RWPE2 (cell line): ENCODE results near the gene MTA1.

ENCODE experiments used
- ATAC-seq: fragments of 200-7000 bp; cut with Tn5 transposase; 3 replicates; pipeline ENCODE4 v1.9.1; 2021; ENCODE audit warnings: low read depth
- DNase-seq: peaks from one replicate; pipeline ENCODE4 v3.0.0-alpha.2; 2020; ENCODE audit warnings: low spot score
- H3K27ac ChIP-seq: fragments of 450-650 bp; 2 replicates; pipeline ENCODE4 v1.5.1; 2017; ENCODE audit warnings: mild to moderate bottlenecking; ENCODE audit not compliant: poor library complexity, severe bottlenecking
- H3K27me3 ChIP-seq: fragments of 250-450 bp; sonication (Bioruptor Pico); 2 replicates; pipeline ENCODE4 v1.5.1; 2021; ENCODE audit warnings: mild to moderate bottlenecking, moderate library complexity; ENCODE audit not compliant: insufficient read depth, poor library complexity, severe bottlenecking
- H3K36me3 ChIP-seq: fragments of 250-450 bp; sonication (Bioruptor Pico); 2 replicates; pipeline ENCODE4 v1.5.1; 2020; ENCODE audit warnings: low read depth, mild to moderate bottlenecking, moderate library complexity
- H3K4me1 ChIP-seq: fragments of 250-450 bp; sonication (Bioruptor Pico); 2 replicates; pipeline ENCODE4 v1.5.1; 2021; ENCODE audit warnings: mild to moderate bottlenecking, moderate library complexity; ENCODE audit not compliant: insufficient read depth, poor library complexity, severe bottlenecking
- H3K4me3 ChIP-seq: fragments of 250-450 bp; sonication (Bioruptor Pico); 2 replicates; pipeline ENCODE4 v1.5.1; 2021; ENCODE audit warnings: mild to moderate bottlenecking, moderate library complexity; ENCODE audit not compliant: severe bottlenecking
- H3K9me3 ChIP-seq: fragments of 250-450 bp; sonication (Bioruptor Pico); 2 replicates; pipeline ENCODE4 v1.5.1; 2021; ENCODE audit warnings: mild to moderate bottlenecking, moderate library complexity; ENCODE audit not compliant: severe bottlenecking
- TF ChIP-seq, protein P1 (sequence below): fragments of 450-650 bp; IDR thresholded peaks from one replicate; pipeline ENCODE4 v1.5.1; 2017; ENCODE audit warnings: mild to moderate bottlenecking, moderate library complexity; ENCODE audit not compliant: poor library complexity, severe bottlenecking

The MTA1 gene

DNA sequence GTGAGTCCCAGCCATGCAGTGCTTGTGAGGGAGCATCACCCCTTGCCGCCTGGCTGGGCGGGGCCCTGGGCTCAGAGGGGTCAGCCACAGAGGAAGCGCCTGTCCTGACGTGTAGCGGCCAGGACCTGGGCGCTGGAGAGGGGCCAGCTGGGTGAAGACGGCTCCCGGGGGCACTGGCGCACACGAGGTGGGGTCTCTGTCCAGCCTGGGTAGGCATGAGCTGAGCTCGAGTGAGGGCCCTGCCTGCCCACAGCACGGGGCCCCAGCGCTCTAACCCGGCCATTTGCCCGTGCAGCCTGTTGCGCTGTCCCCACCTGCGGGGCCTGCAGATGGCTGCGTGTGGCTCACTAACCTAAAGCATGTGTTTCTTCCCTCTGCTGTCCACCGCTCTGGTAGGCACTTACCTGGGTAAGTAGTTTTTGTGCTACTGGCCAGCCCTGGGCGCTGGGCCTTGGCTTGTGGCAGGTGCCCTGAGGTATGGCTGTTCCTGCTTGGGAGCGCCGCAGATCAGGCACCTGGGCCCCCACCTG lies 48.4 kb downstream of the MTA1 start:
- ATAC-seq (no peak), DNase-seq (no peak)
- H3K36me3 ChIP-seq, result peaks cover 59% of the 10 kb centered on the region
- TF ChIP-seq, protein P1, sequence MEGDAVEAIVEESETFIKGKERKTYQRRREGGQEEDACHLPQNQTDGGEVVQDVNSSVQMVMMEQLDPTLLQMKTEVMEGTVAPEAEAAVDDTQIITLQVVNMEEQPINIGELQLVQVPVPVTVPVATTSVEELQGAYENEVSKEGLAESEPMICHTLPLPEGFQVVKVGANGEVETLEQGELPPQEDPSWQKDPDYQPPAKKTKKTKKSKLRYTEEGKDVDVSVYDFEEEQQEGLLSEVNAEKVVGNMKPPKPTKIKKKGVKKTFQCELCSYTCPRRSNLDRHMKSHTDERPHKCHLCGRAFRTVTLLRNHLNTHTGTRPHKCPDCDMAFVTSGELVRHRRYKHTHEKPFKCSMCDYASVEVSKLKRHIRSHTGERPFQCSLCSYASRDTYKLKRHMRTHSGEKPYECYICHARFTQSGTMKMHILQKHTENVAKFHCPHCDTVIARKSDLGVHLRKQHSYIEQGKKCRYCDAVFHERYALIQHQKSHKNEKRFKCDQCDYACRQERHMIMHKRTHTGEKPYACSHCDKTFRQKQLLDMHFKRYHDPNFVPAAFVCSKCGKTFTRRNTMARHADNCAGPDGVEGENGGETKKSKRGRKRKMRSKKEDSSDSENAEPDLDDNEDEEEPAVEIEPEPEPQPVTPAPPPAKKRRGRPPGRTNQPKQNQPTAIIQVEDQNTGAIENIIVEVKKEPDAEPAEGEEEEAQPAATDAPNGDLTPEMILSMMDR, result no peak
- H3K4me3 ChIP-seq, result no peak overlapping the region
- no peaks in the 10 kb centered on the region for H3K27me3 ChIP-seq
- H3K27ac ChIP-seq, result no peak overlapping the region
- H3K9me3 ChIP-seq, result no peaks in the 10 kb centered on the region
- peaks cover 6% of the 10 kb centered on the region for H3K4me1 ChIP-seq

DNA sequence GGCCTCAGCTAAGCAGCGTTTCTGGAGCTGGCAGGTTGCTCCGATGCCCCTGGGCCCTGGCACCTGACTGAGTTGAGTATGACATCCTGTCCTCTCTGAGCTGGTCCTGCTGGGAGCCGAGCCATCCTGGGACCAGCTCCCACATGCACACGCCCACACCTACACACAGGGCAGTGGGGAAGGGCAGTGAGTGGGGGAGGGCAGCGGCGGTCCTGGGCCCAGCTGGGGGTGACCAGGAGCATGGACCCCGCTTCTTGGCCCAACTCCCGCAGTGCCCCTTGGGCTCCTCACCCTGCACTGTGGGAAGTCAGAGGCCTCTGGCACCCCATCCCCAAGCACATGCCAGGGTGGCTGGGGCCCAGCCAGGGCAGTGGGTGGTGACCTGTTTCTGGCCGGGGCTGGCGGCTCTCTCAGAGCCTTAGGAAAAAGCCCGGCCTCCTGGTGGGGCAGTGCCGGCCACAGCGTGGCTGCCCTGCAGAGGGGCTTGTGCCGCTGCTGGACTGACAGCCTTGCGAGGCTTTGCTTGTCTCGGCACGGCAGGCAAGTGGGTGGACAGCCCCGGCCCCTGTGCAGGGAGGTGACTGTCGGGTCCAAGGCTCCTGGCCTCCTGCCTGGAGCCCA lies 49.1 kb downstream of the MTA1 start:
- ATAC-seq (no peak), DNase-seq (no peak)
- peaks cover 51% of the 10 kb centered on the region for H3K36me3 ChIP-seq
- peaks cover 11% of the 10 kb centered on the region for H3K4me1 ChIP-seq
- no peaks in the 10 kb centered on the region for H3K27me3 ChIP-seq
- no peak overlapping the region for H3K27ac ChIP-seq
- H3K9me3 ChIP-seq, result no peaks in the 10 kb centered on the region
- TF ChIP-seq, protein P1, result no peak
- H3K4me3 ChIP-seq, result no peak overlapping the region

DNA sequence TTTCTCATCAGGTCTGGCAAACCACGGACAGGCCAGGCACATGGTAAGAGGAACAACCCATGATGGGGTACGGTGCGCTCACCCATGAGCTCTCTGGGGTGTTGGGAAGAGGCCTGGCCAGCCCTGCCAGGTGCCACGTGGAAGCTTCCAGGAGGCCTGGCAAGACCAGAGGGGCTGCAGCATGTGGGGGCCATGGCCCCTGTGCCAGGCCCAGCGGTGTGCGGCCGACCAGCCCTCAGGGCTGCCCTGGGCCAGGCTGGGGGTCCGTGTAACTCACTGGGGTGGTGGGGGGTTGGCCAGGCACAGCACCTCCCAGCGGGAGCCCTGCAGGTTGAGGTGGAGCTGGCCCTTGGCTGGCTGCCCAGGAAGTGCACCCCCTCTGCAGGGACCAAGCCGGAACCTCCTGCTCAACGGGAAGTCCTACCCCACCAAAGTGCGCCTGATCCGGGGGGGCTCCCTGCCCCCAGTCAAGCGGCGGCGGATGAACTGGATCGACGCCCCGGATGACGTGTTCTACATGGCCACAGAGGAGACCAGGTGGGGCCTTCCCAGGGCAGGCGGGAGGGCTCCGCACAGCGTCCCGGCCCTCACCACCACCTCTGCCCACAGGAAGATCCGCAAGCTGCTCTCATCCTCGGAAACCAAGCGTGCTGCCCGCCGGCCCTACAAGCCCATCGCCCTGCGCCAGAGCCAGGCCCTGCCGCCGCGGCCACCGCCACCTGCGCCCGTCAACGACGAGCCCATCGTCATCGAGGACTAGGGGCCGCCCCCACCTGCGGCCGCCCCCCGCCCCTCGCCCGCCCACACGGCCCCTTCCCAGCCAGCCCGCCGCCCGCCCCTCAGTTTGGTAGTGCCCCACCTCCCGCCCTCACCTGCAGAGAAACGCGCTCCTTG lies 50.1 kb downstream of the MTA1 start:
- peaks cover 11% of the 10 kb centered on the region for H3K4me1 ChIP-seq
- H3K9me3 ChIP-seq, result no peaks in the 10 kb centered on the region
- ATAC-seq (no peak), DNase-seq (no peak)
- H3K36me3 ChIP-seq, result peaks cover 44% of the 10 kb centered on the region
- H3K27ac ChIP-seq, result no peak overlapping the region
- no peak overlapping the region for H3K4me3 ChIP-seq
- no peaks in the 10 kb centered on the region for H3K27me3 ChIP-seq
- TF ChIP-seq, protein P1, result no peak

DNA sequence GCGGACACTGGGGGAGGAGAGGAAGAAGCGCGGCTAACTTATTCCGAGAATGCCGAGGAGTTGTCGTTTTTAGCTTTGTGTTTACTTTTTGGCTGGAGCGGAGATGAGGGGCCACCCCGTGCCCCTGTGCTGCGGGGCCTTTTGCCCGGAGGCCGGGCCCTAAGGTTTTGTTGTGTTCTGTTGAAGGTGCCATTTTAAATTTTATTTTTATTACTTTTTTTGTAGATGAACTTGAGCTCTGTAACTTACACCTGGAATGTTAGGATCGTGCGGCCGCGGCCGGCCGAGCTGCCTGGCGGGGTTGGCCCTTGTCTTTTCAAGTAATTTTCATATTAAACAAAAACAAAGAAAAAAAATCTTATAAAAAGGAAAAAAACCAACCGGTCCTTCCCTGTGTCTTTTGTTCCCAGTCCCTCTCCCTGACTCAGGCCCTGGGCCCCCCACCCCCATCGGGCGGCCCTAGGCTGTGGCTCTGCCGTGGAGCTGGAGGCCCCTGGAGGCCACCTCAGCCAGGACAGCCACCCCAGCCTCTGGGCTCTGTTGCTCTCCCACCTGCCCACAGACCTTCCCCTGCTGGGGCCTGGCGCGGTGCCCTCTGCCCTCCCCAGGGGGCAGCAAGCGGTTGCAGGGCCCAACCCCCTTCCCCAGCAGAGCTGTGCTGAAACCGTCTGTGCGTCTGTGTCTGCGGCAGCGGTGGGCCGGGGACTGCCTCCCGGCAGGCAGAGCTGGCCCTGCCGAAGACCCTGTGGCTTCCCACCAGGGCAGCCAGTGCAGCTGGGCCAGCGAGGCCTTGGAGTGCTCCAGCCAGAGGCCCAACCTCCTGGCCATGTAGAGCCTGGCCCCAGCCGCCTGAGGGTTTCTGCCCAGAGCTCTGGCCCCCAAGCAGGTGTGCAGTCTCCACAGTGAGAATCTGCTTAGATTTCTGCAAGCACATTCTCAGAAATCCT lies 51.0 kb downstream of the MTA1 start:
- ATAC-seq (no peak), DNase-seq (no peak)
- peaks cover 5% of the 10 kb centered on the region for H3K4me1 ChIP-seq
- H3K36me3 ChIP-seq, result peaks cover 34% of the 10 kb centered on the region
- TF ChIP-seq, protein P1, result no peak
- H3K9me3 ChIP-seq, result no peaks in the 10 kb centered on the region
- H3K27me3 ChIP-seq, result no peaks in the 10 kb centered on the region
- H3K27ac ChIP-seq, result no peak overlapping the region
- no peak overlapping the region for H3K4me3 ChIP-seq
